DMS79 (cell line): Measurements from ENCODE around the gene BAX.
"Not testable (repeated sequence)": the region's sequence is repeated elsewhere in the genome, so short reads cannot be mapped to it uniquely, and the experiment has no call there.

ENCODE experiments used
- DNase-seq: peaks from one replicate; lab custom pipeline; 2025; lab: John Stamatoyannopoulos, UW

BAX gene

GRCh38 chr19:48954595-48955307 is at the start of gene BAX:
TSS of gene BAX (plus strand) at chr19:48954875. CDS start at chr19:48954929, 54 bp downstream.
- DNase-seq: peak; percentile 95

- no peak for DNase-seq
Measured at GRCh38 chr19:48905664-48906063, 49.0 kb upstream of the BAX start.

- no peak for DNase-seq
Measured at GRCh38 chr19:48906324-48906723, 48.4 kb upstream of the BAX start.

GRCh38 chr19:48907671-48908070 is 47.0 kb upstream of the BAX start:
- no peak for DNase-seq

GRCh38 chr19:48909424-48910077 is 45.1 kb upstream of the BAX start:
- DNase-seq: not testable (repeated sequence)

- DNase-seq: no peak
Measured at GRCh38 chr19:48910803-48911202, 43.9 kb upstream of the BAX start.

GRCh38 chr19:48913114-48913889 is 41.4 kb upstream of the BAX start:
- DNase-seq: no peak

- DNase-seq: no peak
Measured at GRCh38 chr19:48914181-48914580, 40.5 kb upstream of the BAX start.

GRCh38 chr19:48915757-48916156 is 38.9 kb upstream of the BAX start:
- peak; percentile 95 for DNase-seq

- no peak for DNase-seq
Measured at GRCh38 chr19:48918071-48918470, 36.6 kb upstream of the BAX start.

GRCh38 chr19:48918801-48919247 is 35.9 kb upstream of the BAX start:
- no peak for DNase-seq

- DNase-seq: not testable (repeated sequence)
Measured at GRCh38 chr19:48919271-48919670, 35.4 kb upstream of the BAX start.

GRCh38 chr19:48920949-48921348 is 33.7 kb upstream of the BAX start:
- no peak for DNase-seq

- DNase-seq: no peak
Measured at GRCh38 chr19:48921721-48922500, 32.8 kb upstream of the BAX start.

GRCh38 chr19:48922548-48923490 is 31.9 kb upstream of the BAX start:
- no peak for DNase-seq

GRCh38 chr19:48925240-48925843 is 29.3 kb upstream of the BAX start:
- DNase-seq: no peak

GRCh38 chr19:48925890-48926289 is 28.8 kb upstream of the BAX start:
- DNase-seq: not testable (repeated sequence)

- no peak for DNase-seq
Measured at GRCh38 chr19:48926909-48927308, 27.8 kb upstream of the BAX start.

- not testable (repeated sequence) for DNase-seq
Measured at GRCh38 chr19:48927692-48928091, 27.0 kb upstream of the BAX start.
